ENCODE results near the gene FBXO42. TPM values are rescaled to one million over a fixed set of nuclear protein-coding genes. Genes with fewer than 3 reads are reported as not detected.
A peak's percentile ranks its signal among the peaks of the same experiment; 100 is the strongest.
"Not testable (repeated sequence)": the region's sequence is repeated elsewhere in the genome, so short reads cannot be mapped to it uniquely, and the experiment has no call there.

FBXO42 gene
- total RNA-seq, 1 experiment from 2014 or later = 11.4 TPM

DNA sequence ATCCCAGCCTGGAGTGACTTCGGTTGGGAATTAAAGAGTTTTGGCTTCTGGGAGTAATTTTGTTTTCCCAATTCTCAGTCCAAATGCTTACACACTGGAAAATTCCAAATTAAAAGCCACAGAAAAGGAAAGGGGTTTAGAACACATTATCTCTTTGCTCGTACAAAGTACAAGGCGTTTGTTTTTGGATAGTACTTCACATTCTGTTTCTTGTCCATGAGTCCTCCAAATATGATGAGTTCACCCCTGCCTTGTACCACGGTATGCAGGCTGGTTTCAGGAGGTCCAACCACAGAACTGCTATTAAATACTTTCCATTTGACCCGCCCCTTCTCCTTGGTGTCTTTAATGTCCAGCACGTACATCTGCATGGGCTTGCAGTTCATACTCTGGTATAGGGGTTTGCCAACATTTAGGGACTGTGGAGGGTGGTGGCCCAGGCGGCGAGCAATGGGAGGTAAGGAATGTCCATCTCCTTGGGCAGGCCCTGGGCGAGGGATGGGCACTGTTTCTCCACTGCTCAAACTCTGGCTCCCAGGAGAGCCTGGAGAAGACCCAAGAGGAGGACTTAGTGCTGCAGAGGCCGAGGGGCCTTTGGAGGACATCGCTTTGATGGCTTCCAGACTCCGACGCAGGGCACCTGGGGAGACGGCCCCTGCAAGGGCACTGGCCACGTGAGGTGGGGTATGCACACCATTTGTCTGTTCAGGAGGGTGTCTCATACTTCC, 101.6 kb downstream of the FBXO42 start:
- no peak for DNase-seq (ENCODE audit: low read depth)
- in situ Hi-C loops (cut with HindIII; ENCODE audit: low pct_unique_long_range_greater_than_20kb, low sequenced_read_pairs) = no loop called here

DNA sequence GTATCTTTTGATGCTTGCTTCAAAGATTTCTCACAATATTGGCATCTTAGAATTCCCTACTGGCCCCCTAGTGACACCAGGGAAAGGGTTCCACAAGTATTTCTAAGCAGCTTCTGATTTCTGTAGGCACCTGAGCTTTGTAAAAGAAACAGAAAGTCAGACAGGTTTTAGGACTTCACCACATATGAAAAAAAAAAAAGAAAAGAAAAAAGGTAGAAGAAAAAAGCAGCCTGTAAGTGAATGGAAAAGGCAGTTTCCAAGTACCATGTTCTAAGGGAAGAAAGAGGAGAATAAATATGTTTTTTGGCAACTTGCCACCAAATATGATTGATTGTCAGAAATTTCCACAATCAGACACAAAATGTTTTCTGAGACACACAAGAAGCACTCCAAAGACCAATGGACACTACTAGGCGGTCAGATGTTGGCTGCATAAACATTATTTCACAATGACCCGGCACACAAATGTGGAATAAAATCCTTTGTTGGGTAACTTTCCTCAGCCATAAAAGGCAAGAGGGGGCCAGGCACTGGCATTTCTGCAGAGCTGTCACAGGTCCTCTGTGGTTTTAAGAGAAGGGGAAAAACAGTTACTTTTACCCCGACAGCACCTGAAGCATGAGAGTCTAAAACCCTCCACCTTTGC, 102.6 kb downstream of the FBXO42 start:
- DNase-seq (ENCODE audit: low read depth) = no peak
- in situ Hi-C loops (cut with HindIII; ENCODE audit: low pct_unique_long_range_greater_than_20kb, low sequenced_read_pairs) = no loop called here

DNA sequence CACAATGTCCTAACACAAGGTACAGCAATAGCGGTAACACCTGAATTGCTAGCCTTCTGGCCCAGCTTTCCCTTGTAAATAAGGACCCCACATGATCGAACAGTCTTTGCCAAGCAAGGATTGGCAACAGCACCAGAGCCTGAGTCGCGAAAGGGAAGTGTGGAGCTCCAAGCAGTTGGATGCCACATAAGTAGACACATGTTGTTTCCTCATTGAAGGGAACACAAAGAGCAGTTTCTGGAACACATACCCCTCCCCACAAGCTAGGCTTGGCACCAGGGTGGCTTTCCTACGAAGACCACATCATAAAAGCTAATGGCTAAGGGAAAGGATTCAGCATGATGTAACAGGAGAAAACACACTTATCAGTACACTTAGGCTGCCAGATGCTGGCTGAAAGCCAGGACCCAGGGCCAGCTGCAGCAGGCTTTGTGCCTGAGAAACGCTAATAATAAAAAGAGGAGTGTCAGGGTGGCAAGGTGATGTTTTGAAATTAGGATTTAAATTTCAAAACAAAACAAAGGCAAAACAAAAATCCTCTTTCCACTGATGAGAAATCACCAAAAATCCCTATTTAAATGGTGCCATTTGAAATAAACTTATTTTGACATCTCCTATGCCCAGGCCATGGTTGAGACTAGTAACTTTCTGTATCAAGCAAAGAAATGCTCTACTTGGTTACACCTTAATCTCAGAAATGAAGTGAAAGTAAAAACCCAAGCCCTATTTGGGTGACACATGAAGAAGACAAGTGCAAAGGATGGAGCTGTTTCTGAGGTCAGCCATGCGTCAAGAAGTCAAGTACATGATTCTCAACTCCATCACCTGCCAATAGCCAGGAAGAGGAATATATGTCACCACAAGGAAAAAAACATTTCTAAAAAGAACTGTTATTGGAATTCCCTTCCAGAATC, 103.4 kb downstream of the FBXO42 start:
- peak; percentile 40 for DNase-seq (ENCODE audit: low read depth)
- in situ Hi-C loops (cut with HindIII; ENCODE audit: low pct_unique_long_range_greater_than_20kb, low sequenced_read_pairs) = no loop called here

DNA sequence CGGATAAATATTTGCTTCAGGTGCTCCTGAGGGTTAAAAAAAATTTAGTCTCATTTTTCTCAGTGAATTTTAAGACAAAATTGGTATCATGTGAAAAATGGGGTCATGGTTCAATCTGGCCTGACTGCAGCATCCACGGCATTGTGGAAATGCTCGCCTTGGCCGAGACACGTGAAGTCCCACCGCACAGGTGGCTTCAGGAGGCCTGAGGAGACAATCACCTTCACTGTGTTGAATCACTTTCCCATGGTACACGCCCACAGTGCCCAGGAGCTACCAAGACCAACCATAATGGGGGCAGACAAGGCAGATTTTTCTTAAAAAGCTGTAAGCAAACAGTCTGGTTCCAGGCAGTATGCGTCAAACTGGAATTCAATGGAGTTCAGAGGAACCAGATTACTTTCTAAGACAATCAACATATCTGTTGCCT, 104.3 kb downstream of the FBXO42 start:
- no peak for DNase-seq (ENCODE audit: low read depth)
- in situ Hi-C loops (cut with HindIII; ENCODE audit: low pct_unique_long_range_greater_than_20kb, low sequenced_read_pairs) = no loop called here

DNA sequence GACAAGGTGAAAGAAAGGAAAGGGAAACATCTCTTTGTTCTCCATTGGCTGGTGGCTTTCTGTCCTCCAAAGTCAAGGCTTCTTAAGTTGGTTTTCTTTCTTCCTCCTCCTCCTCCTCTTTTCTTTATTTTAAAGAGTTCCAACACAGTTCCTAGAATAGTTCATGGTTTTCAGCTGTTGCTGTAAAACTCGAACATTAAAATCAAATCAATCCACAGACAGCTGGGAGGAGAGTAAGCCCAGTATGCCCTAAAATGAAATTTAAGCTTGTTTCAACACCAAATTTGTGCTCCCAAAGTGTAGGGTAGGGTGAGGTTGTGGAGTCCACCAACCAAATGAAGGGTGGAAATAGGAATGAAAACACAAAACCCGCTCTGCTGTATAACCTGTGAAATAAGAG, 104.8 kb downstream of the FBXO42 start:
- no peak for DNase-seq (ENCODE audit: low read depth)
- in situ Hi-C loops (cut with HindIII; ENCODE audit: low pct_unique_long_range_greater_than_20kb, low sequenced_read_pairs) = no loop called here

DNA sequence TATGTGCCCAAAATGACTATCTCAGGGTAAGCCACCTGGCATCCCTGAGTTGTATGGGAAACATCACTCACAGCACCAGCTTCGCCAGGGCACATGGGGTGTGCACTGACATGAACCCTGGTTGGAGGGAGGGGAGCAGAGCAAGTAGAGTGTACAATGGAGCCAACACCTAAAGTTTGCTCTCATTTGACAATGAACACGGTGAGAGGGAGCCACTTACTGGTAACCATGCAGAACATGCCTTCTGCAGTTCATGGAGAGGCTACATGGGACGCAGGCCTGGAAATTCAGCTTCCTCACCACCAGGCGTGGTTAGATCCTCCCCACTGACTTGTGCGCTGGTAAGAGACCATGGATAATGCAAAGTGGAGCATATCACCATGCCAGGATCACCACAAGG, 105.3 kb downstream of the FBXO42 start:
- in situ Hi-C loops (cut with HindIII; ENCODE audit: low pct_unique_long_range_greater_than_20kb, low sequenced_read_pairs) = no loop called here
- DNase-seq (ENCODE audit: low read depth) = no peak

DNA sequence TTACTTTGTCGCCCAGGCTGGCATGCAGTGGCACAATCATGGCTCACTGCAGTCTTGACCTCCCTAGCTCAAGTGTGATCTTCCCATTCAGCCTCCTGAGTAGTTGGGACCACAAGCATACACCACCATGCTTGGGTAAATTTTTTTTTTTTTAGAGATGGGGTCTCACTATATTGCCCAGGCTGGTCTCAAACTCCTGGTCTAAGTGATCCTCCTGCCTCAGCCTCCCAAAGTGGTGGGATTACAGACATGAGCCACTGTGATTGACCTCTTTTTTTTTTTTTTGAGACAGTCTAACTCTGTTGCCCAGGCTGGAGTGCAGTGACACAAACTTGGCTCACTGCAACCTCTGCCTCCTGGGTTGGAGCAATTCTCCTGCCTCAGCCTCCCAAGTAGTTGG, 106.0 kb downstream of the FBXO42 start:
- DNase-seq (ENCODE audit: low read depth); in situ Hi-C loops (cut with HindIII; ENCODE audit: low pct_unique_long_range_greater_than_20kb, low sequenced_read_pairs): not testable (repeated sequence)

DNA sequence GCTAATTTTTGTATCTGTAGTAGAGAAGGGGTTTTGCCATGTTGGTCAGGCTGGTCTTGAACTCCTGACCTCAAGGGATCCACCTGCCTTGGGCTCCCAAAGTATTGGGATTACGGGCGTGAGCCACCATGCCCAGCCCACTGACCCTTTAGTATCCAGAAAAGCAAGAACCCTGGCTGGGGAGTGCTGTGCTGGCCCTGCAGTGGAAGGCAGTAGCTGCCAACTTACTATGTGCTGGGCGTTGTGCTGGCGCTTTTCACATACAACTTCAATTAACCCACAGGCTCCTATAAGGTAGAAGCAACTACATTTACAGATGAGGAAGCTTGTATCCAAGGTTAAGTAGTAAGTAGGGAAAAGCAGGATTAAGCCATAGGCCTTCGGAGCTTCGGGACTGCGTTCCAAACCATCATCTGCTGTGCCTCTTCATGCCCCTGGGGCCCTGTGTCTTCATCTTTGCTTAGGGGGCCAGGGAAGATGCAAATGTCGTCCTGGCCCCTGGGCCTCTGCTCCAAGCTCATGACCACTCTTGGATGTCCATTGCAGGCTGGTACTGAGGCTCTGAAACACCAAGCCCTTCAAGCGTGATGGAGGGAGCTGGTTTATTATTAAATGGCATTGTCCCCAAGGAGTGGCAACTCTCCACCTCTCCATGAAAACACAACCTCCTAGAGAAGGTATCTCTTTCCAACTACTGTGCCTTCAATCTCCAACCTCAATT, 106.6 kb downstream of the FBXO42 start:
- in situ Hi-C loops (cut with HindIII; ENCODE audit: low pct_unique_long_range_greater_than_20kb, low sequenced_read_pairs) = no loop called here
- DNase-seq (ENCODE audit: low read depth) = no peak

DNA sequence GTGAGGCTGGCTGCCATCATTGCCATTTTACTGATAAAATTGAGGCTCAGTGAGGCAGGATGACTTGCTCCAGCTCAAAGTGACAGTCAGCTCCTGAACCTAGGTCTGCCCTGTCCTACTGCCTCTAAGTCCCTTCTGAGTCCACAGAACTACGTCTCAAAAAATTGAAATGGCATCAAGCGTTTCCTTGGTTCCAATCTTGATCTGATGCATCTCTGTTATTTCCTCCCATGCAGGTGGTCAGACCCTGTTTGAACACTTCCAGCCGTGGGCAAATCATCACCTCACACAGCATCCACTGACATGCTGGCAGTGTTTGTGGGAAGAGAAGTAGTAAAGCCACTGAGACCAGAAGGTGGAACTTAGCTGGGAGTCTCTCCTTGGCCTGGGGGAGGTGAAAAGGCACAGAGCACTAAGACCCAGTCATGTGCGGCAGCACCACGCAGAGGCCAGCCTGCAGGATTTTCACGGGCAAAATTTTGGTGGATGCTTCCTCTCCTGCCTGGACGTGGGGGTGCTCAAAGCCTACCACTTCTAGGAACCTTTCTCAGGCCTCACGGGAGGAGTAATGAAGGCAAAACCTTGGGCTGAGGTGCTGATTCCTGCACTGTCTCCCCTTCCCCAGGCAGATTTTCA, 107.5 kb downstream of the FBXO42 start:
- DNase-seq (ENCODE audit: low read depth) = no peak
- in situ Hi-C loops (cut with HindIII; ENCODE audit: low pct_unique_long_range_greater_than_20kb, low sequenced_read_pairs) = no loop called here

DNA sequence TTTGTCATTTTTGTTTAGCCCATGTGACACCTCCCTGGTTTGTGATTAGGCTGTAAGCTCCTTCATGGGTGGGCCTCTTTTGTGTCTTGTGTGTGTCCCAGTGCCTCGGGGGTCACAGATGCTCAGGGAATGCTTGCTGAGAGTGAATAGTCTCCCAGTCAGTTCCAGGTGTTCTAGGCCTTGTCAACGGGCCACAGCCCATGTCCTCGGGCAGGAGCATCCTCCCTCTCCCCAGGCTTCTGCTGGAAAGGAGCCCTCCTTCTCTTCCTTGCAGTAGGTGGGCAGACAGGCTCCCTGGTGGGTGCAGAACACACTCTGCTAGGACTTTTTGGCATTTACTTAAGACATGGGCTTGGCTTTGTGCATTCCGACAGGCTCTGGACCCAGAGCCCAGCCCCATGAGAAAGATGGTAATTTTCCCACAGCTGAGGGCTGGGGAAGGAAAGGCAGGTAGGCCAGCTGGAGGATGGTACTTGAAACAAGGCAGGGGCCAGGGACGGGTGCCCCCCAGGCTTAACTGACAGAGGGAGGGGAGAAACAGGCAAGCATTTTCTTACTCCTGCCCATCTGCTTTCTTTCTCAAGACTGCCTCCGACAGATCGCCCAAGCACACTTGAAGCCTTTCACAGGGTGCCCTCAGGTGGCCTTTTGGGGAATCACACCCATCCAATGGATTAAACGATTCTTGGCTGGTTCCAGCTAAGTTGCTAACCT, 108.2 kb downstream of the FBXO42 start:
- peak; percentile 63 for DNase-seq (ENCODE audit: low read depth)
- in situ Hi-C loops (cut with HindIII; ENCODE audit: low pct_unique_long_range_greater_than_20kb, low sequenced_read_pairs) = no loop called here

DNA sequence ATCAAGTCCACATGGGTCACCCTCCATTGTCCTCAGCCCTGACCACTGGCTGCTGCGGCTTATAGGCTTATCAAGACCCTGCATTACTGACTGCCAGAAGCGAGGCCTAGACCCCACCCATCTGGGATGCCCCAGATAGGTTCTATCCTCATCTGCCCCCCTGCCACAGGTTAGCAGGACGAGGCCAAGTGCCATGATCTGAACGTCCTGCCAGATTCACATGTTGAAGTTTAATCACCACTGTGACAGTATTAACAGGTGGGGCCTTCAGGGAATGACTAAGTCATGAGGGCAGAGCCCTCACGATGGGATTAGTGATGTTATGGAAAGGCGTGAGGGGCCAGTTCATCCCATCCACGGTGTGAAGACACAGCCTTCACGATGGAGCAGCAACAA, 109.1 kb downstream of the FBXO42 start:
- in situ Hi-C loops (cut with HindIII; ENCODE audit: low pct_unique_long_range_greater_than_20kb, low sequenced_read_pairs) = no loop called here
- DNase-seq (ENCODE audit: low read depth) = no peak

DNA sequence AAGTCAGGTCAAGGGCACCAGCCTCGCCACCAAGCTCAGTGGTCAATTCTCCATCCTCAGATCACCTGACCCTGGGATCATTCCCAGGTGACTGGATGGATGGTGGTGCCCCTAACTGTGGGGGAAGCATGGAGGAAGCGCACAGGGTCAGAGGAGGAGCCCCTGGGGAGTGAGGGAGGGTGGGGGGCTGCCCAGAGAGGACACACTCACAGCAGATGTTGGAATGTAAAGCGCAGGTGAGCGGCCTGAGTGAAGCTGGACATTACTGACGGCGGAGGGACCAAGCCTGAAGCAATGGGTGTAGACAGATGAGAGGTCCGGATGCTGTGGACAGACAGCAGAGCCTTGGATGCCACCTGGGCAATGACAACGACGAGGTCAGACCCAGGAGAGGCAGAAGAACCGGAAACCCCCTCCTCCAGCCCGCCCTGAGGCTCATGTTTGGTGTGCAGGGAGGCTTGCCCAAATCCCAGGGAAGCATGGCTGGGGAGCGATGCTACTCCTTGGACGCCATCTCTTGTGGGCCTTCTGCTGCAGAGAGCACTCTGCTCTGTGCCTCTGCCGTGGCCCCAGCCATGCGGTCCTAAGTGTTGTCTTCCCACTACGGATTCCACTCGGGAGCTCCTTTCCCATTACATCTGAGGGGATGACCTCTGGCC, 109.6 kb downstream of the FBXO42 start:
- in situ Hi-C loops (cut with HindIII; ENCODE audit: low pct_unique_long_range_greater_than_20kb, low sequenced_read_pairs) = no loop called here
- no peak for DNase-seq (ENCODE audit: low read depth)

DNA sequence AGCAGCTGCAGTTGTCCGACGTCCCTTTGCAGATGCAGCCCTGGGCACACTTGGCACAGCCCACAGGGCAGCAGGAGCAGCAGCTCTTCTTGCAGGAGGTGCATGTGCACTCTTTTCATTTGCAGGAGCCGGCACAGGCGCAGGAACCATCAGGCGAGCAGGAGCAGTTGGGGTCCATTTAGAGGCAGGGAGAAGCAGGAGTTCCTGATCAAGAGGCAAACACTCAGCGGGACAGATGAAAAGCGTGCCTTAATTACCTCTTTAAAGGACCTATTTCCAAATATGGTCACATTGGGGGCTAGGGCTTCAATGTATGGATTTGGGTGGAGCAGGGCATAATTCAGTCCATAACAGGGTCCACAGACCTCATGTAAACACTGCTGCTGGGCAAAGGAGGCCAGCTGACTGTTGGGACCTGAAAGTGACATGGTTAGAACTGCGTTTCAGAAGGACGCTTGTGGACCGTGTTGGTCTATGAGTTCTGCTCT, 111.0 kb downstream of the FBXO42 start:
- in situ Hi-C loops (cut with HindIII; ENCODE audit: low pct_unique_long_range_greater_than_20kb, low sequenced_read_pairs) = no loop called here
- no peak for DNase-seq (ENCODE audit: low read depth)

DNA sequence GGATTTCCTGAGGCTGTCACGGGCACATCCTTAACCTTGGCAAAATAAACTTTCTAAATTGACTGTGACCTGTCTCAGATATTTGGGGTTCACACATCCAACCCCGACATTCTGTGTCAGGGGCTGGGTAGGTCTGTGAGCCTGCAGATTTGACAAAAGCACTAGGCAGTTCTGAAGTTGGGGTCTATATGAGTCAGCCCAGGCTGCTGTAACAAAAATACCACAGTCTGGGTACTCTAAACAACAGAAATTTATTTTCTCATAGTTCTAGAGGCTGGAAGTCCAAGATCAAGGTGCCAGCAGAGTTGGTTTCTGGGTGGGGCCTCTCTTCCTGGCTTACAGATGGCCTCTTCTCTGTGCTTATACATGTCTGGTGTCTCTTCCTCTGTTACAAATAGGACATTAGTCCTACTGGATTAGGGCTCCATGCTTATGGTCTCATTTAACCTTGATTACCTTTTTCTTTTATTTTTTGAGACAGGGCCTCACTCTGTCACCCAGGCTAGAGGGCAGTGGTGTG, 112.2 kb downstream of the FBXO42 start:
- no peak for DNase-seq (ENCODE audit: low read depth)
- in situ Hi-C loops (cut with HindIII; ENCODE audit: low pct_unique_long_range_greater_than_20kb, low sequenced_read_pairs) = no loop called here

DNA sequence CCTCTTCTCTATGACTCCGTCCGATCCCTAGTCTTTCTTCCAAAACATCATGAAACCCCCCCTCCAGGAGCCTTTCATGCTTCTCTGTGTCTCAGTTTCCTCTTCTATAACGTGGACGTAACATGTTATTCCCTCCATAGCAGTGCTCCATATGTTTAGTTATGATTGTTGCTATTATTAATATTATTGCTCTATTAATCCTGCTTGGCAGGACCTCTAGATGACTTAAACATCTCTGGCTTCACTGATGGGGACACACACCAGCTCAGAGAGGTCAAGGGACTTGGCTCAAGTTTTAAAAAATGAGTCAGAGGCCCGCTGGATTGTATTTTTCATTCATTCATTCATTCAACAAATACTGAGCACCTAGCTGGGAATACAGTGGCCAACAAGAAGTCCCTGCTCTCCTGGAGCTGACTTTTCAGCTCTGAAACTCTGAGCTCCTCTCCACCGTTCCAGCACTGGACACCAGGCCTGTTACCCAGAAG, 114.9 kb downstream of the FBXO42 start:
- DNase-seq (ENCODE audit: low read depth) = no peak
- in situ Hi-C loops (cut with HindIII; ENCODE audit: low pct_unique_long_range_greater_than_20kb, low sequenced_read_pairs) = no loop called here

DNA sequence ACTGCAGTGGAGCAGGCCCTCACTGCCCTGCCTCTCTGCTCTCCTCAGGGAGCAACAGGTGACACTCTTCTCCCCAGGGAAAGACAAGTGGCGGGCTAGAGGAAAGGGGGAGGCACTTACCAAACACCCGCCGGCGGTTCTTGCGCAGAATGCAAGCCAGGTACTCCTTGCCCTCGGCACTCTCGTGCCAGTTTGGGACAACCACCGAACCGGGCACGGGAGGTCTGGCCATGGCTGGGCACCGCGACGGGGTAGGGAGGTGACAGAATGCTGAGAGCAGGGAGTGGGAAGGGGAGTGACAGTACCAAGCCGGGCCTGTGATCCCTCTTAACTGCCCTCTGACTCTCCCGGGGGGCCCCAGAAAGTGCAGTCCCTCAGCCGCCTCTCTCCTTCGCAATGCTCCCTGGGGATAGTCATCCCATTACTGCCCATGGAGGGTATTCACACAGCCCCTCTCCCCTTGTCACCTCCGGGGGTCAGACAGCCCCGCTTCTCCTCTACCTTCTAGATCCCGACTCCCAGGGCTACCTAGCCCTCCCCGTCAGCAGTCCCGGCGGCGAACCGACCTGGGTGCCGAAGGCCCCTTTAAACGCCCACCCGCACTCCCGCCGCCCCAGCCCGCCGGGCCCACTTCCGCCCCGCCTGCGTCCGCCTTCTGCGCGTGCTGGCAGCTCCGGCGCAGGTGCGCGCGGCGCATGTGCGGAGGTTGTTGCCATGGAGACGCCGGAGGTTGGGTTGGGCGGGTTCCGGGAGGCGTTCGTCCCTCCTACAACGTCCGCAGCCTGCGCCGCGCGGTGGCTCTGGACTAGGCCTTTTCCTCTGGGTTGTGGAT, 115.6 kb downstream of the FBXO42 start, which contains the start of gene CPLANE2:
TSS of gene CPLANE2 (minus strand) at position 673 of the 832 bp plus-strand sequence. CDS start at position 232, 441 bp downstream.
- in situ Hi-C loops (cut with HindIII; ENCODE audit: low pct_unique_long_range_greater_than_20kb, low sequenced_read_pairs) = no loop called here
- peak; percentile 79 for DNase-seq (ENCODE audit: low read depth)
